GM12864 (cell line): Measurements from ENCODE around the gene SPEG.
"Not testable (repeated sequence)": the region's sequence is repeated elsewhere in the genome, so short reads cannot be mapped to it uniquely, and the experiment has no call there.

Experiments used
- DNase-seq: peaks from one replicate; pipeline ENCODE4 v3.0.0-alpha.2; 2011; ENCODE audit warnings: low read depth
- H3K4me3 ChIP-seq: 2 replicates; pipeline ENCODE4 v1.5.1; 2011; ENCODE audit warnings: mild to moderate bottlenecking, low read depth, low read length, control low read depth
- CTCF ChIP-seq: IDR thresholded peaks from 2 replicates; pipeline ENCODE4 v1.5.1; 2011; ENCODE audit warnings: low read depth, mild to moderate bottlenecking, moderate library complexity, low read length, control low read depth, inconsistent platforms; ENCODE audit errors: missing control alignments

Gene SPEG

DNA sequence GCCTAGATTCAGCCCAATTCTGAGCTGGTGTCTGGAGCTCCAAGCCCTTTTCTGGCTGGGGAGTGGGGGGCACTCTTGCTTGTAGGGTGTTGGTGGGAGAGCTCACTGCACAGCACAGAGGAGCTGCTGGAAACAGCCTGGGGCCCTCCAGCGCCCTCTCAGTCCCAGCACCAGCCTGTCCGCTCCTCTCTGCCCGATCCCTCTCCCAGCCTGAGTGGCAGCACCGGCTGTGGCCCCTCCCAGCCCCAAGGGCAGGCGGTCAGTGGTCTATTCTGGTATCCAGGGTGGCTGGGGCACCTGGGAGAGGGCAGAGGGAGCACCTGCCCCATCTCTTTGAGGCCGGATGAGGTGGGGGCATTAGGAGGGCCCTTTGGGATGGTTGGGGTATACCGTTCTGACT, 29.7 kb upstream of the SPEG start:
- H3K4me3 ChIP-seq = no peak overlapping the region
- no peak for TF ChIP-seq CTCF

GRCh38 chr2:219405451-219405850, 29.2 kb upstream of the SPEG start:
- no peak overlapping the region for H3K4me3 ChIP-seq
- no peak for TF ChIP-seq CTCF
- no peak for DNase-seq

More for the DNA sequence above, 29.7 kb upstream of the SPEG start:
- DNase-seq = no peak

DNA sequence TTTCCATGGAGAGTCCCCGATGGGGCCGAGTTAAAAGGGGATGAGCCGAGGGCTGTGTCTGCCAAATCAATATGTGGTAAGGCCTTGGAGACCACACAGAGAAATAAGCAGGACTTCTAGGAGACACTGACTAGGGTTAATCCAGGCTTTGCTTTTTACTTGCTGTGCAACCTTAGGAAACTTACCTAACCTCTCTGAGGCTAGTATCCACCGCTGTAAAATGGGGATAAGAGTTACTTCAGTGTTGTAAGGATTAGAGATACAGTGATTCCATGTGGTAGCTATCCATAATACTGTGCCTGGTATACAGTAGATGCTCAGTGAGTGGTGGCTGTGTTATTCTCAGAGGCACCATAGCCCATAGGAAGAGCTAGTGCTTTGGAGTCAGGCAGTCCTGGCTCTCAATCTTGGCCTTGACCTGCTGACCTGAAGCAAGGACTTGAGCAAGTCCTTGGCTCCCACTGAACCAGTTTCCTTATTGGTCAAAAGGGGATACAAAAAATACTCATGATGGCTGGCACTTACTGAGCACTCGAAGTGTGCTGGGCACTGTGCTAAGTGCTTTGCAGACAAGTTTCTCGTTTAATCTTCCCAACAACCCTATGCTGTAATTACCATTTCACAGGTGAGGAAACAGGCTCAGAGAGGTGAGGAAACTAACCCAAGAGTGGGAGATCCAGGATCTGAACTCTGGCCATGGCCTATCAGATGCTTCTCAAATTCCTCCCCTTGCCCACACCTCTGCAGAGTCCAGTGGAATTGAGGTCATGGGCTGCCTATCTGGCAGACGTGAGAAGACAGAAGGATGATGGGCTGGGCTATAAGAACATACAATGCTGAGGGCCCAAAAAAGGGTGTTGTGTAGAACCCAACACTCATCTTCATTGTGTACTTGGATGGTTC, 28.4 kb upstream of the SPEG start:
- no peak for DNase-seq
- TF ChIP-seq CTCF = no peak
- no peak overlapping the region for H3K4me3 ChIP-seq

GRCh38 chr2:219406861-219407230, 27.8 kb upstream of the SPEG start:
- H3K4me3 ChIP-seq = no peak overlapping the region
- DNase-seq = no peak
- TF ChIP-seq CTCF = no peak

DNA sequence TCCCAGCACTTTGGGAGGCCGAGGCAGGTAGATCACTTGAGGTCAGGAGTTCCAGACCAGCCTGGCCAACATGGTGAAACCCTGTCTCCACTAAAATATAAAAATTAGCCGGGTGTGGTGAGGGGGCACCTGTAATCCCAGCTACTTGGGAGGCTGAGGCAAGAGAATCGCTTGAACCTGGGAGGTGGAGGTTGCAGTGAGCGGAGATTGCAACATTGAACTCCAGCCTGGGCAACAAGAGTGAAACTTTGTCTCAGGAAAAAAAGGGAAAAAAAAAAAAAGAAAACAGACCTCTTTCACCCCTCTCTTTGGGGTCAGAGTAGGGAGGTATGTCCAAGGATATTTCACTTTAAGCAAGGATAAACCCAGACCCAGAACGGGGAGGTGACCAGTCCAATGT, 27.3 kb upstream of the SPEG start:
- not testable (repeated sequence) for DNase-seq

DNA sequence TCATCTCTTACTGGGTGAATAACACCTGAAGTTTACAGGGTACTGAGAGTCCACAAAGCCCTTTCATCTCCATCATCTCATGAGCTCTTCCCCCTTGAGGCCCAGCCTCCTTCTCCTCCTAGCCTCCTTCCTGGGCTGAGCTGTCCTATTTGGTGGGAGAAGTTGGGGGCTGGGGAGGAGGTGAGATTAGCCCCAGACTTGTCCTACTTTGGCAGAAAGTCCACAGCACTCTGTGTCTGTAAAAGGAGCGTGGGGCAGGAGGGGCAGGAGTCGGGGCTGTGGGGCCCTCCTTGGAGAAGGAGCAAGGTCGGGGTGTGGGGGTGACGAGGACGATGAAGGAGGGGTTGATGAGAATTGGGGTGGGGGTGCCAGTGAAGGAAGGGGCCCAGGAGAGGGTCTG, 26.4 kb upstream of the SPEG start:
- TF ChIP-seq CTCF = no peak
- no peak for DNase-seq
- H3K4me3 ChIP-seq = no peak overlapping the region

More for the DNA sequence above, 27.3 kb upstream of the SPEG start:
- H3K4me3 ChIP-seq = not testable (repeated sequence)

GRCh38 chr2:219408631-219409030, 26.0 kb upstream of the SPEG start:
- no peak for DNase-seq
- no peak overlapping the region for H3K4me3 ChIP-seq
- TF ChIP-seq CTCF = no peak
